GM12892 (cell line): ENCODE results near the gene PPP2R3B.
"Not testable (repeated sequence)": the region's sequence is repeated elsewhere in the genome, so short reads cannot be mapped to it uniquely, and the experiment has no call there.

Source experiments
- DNase-seq: peaks from one replicate; pipeline ENCODE4 v3.0.0; 2011; ENCODE audit not compliant: insufficient read length
- FAIRE-seq: peaks from 2 replicates; lab custom pipeline; 2011; peaks lifted over from hg19 to GRCh38; lab: Jason Lieb, UNC
- POLR2A ChIP-seq: IDR thresholded peaks from 2 replicates; pipeline ENCODE4 v1.6.1; 2011; ENCODE audit warnings: low read depth, low read length, control low read depth
- POLR2AphosphoS5 ChIP-seq: IDR thresholded peaks from 2 replicates; pipeline ENCODE4 v1.6.1; 2011; ENCODE audit warnings: low read depth, low read length, control low read depth
- TAF1 ChIP-seq: IDR thresholded peaks from 2 replicates; pipeline ENCODE4 v1.6.1; 2011; ENCODE audit warnings: low read depth, mild to moderate bottlenecking, control low read depth, low read length, borderline replicate concordance

PPP2R3B gene

GRCh38 chrX:316351-317325 lies 70.1 kb downstream of the PPP2R3B start:
- DNase-seq = no peak
- TF ChIP-seq TAF1 (no peak), POLR2A (no peak), POLR2AphosphoS5 (no peak)
- FAIRE-seq = no peak

GRCh38 chrX:314781-315595 lies 71.7 kb downstream of the PPP2R3B start:
- FAIRE-seq (no peak), DNase-seq (no peak)
- TF ChIP-seq POLR2A (no peak), POLR2AphosphoS5 (no peak), TAF1 (no peak)

- FAIRE-seq (no peak), DNase-seq (no peak)
- no peak for TF ChIP-seq POLR2AphosphoS5
Observed at GRCh38 chrX:314049-314448, 72.7 kb downstream of the PPP2R3B start.

GRCh38 chrX:313546-313945 lies 73.2 kb downstream of the PPP2R3B start:
- DNase-seq (no peak), FAIRE-seq (no peak)
- no peak for TF ChIP-seq TAF1
- TF ChIP-seq POLR2AphosphoS5 = no peak

- DNase-seq = no peak
- no peak for FAIRE-seq
- no peak for TF ChIP-seq POLR2AphosphoS5
- no peak for TF ChIP-seq POLR2A
Observed at GRCh38 chrX:312621-313331, 73.9 kb downstream of the PPP2R3B start.

GRCh38 chrX:311156-312129 lies 75.3 kb downstream of the PPP2R3B start:
- no peak for DNase-seq
- TF ChIP-seq POLR2A (no peak), POLR2AphosphoS5 (no peak), TAF1 (no peak)
- no peak for FAIRE-seq

- FAIRE-seq (no peak), DNase-seq (no peak)
- no peak for TF ChIP-seq POLR2AphosphoS5
- TF ChIP-seq POLR2A = no peak
- TF ChIP-seq TAF1 = no peak
Observed at GRCh38 chrX:310621-311155, 76.0 kb downstream of the PPP2R3B start.

GRCh38 chrX:308821-309520 lies 77.7 kb downstream of the PPP2R3B start:
- TF ChIP-seq POLR2AphosphoS5 (no peak), TAF1 (no peak), POLR2A (no peak)
- DNase-seq (peak; percentile 19), FAIRE-seq (no peak)

- TF ChIP-seq TAF1 = no peak
- TF ChIP-seq POLR2A = no peak
- no peak for TF ChIP-seq POLR2AphosphoS5
- peak; percentile 31 for DNase-seq
- no peak for FAIRE-seq
Observed at GRCh38 chrX:307261-308111, 79.2 kb downstream of the PPP2R3B start.

- peak; percentile 81 for FAIRE-seq
- not testable (repeated sequence) for DNase-seq
Observed at GRCh38 chrX:306614-307251, 80.0 kb downstream of the PPP2R3B start.

GRCh38 chrX:305781-306613 lies 80.7 kb downstream of the PPP2R3B start:
- not testable (repeated sequence) for DNase-seq
- FAIRE-seq = peak; percentile 92
